NCI-H748 (cell line): ENCODE measurements around the gene AKT2.
A peak's percentile ranks its signal among the peaks of the same experiment; 100 is the strongest.

ENCODE experiments used
- DNase-seq: peaks from one replicate; lab custom pipeline; 2025; ENCODE audit not compliant: unreplicated experiment; lab: John Stamatoyannopoulos, UW

AKT2 gene

DNA sequence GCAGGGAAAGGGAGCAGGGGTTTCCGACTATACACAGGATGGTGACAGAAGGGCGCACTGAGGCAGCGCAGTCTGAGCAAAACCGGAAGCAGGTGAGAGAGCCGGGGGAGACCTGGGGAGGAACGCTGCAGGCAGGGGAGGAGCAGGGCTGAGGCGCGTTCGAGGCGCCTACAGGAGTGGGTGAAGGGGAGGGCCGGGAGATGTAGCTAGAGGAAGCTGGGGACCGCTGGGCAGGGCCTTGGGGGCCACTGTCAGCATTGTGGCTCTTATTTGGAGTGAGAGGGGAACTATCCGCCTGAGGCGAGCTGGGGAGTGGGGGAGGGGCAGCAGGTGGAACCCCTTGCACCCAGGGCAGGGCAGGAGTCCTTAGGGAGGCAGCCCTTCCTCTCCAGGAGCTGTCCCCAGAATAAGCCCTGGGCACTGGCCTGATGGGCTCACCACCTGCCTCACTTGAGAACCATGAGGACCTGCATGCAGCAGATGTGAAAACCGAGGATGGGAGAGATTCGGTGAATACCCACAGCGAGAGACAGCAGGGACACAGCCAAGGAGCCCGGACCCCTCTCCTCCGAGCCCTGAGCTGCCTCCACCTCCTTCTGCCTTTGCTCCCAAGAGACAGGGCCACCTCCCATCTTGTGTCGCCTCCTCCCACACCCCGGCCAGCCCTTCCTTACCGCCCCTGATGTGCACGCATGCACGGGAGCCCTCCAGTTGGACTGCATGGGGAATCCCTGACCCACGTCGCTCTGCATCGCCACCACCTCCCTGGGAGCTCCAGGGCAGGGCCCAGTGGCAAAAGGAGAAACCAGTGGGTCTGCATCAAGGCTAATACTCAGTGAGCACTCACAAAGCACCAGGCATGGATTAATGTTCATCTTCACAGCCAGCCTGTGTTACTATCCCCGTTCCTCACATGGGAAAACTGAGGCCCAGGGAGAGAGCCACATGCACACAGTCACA, 10.3 kb downstream of the AKT2 start:
- no peak for DNase-seq

- no peak for DNase-seq
Observed at GRCh38 chr19:40273469-40274360, 11.4 kb downstream of the AKT2 start.

GRCh38 chr19:40272261-40272660, 12.9 kb downstream of the AKT2 start:
- DNase-seq: no peak

DNA sequence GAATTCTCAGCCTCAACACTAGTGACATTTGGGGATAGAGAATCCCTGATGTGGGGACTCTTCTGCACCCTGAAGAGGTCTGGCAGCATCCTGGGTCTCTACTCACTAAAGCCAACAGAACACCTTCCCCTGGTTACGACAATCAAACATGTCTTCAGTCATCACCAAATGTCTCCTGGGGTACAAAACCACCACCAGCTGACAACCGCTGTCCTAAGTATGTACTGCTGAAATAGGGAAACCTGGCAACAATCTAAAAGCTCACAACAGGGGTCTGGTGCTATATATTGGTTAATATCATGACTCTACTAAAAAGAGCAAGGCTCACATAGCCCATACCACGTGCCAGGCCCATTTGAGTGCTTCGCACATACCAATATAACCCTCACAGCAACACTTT, 13.4 kb downstream of the AKT2 start:
- DNase-seq: no peak

DNA sequence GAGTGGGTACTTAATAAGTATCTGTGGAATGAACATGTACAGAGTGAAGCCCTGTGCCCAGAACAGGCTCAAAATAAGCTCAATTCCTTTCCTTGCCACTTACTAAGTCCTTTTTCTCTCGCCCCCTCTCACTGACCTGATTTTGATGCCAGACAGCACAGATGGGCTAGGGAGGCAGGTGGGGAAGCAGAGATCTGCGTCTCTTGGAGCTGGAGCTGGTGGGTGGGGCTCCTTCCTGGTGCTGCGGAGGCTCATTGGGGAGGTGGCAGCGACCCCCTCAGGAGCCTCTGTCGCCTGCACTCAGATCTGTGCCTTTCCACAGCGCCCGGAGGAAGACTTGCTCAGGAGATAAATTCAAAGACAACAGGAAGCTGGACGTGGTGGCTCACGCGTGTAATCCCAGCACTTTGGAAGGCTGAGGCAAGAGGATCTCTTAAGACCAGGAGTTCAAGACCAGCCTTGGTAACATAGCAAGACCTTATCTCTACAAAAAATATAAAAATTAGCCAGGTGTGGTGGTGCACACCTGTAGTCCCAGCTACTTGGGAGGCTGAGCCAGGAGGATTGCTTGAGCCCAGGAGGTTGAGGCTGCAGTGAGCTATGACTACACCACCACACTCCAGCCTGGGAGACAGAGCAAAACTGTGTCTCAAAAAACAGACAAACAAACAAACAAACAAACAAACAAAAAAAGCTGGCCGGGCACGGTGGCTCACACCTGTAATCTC, 14.6 kb downstream of the AKT2 start:
- no peak for DNase-seq

GRCh38 chr19:40269216-40269940, 15.8 kb downstream of the AKT2 start:
- no peak for DNase-seq

DNA sequence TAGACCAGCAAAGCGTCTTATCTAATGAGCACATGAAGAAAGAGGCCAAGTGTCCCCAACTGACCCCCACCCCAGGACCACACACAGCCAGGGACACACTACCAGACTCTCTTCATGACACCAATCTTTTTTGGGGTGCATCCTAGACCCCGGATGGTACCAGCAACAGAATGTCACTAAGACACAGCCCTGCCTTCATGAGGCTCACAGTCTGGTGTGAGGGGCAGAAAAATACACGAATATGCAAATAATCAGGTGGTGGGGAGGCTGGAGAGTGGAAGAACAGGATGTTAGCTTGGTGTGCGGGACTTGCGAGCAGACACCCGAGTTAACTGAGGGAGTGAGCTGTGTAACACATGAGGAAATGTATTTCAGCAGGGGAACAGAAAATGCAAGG, 17.5 kb downstream of the AKT2 start:
- no peak for DNase-seq

DNA sequence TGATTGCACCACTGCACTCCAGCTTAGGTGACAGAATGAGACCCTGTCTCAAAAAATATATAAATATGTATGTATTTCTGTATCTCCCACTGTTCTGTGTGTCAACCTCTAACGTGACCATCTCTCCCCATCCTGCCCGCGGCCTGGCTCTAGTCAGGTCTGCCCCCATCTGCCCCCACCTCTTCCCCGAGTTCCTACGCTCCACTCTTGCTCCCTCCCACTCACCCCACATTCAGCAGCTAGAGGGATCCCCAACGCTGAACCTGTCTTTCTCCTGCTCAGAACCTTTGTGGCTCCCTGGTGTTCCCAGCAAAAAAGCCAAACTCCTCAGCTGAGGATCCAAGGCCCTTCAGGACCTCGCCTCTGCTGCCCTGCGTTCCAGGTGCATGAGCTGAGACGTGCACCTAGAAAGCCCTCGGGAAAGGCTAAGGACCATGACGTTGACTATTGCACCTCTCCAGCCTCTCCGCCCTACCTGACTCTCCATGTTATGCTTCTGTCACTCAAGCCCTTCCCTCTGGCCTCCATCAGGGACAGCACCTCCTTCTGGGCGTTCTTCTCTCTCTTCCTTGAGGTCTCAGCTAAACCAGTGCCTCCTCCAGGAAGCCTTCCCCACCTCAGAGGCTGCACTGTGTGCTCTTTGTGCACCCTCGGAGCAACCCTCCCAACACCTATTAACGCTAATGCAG, 18.1 kb downstream of the AKT2 start:
- no peak for DNase-seq

DNA sequence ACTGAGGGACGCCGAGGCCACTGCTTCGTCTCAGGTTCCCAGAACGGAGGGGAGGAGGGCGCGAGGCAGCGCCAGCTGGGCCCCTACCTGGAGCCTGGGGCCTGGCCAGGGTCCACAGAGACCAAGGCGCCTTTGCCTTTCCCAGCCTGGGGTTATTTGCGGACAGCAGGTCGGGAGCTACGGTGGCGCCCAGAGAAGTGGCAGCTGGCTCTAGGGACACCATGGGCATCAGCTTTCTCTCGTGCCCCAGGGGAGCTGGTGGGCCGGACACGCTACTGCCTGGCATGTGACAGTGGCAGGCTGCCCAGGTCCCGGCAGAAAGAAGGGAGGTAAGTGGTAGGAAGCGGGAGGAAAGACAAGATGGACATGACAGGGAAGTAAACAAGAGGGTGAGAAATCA, 19.0 kb downstream of the AKT2 start:
- peak; percentile 20 for DNase-seq

DNA sequence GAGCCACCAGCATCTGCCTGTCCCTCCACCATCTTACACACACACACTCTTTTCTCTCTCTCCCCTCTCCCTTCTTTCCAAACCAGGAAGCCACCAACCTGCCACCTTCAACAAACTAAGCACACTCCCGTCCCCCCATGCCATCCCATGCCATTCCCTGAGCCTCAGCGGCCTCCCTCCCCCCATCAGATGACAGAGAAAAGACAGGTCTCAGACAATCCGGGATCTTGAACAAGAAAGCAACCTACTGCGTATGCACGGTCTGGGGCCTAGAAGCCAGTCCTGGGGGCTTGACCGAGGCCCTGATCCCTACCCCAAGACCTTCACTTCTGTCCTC, 19.4 kb downstream of the AKT2 start:
- DNase-seq: no peak

DNA sequence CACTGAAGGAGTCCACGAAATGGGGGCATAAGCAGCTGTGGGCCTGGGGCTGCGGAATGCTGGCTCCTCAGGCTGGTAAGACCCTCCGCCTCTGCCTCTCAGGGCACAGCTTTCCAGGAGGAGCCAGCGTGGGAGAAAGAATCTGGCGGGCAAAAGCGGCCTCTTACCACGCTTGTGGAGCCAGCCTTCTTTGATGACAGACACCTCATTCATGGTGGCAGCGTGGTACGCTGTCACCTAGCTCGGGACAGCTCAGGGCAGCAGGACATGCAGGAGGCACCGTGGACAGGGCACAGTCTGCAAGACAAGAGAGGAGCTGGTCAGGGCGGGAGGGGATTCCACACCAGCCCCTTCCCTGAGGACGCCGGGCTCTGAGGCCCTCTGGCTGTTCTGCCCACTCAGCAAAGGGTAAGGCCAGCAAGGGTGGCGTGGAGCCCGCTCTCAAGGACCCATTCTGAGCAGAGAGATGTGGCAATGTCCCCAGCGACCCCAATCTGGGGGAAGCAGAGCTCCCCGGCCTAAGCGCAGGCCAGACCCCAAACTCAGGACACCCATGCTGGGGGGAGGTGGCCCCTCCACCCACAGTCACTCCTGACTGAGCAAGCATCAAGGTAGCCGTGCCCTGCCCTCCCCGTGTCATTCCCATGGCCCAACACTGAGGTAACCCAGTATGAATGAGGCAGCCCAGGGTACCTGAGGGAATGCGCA, 19.9 kb downstream of the AKT2 start:
- DNase-seq: no peak

DNA sequence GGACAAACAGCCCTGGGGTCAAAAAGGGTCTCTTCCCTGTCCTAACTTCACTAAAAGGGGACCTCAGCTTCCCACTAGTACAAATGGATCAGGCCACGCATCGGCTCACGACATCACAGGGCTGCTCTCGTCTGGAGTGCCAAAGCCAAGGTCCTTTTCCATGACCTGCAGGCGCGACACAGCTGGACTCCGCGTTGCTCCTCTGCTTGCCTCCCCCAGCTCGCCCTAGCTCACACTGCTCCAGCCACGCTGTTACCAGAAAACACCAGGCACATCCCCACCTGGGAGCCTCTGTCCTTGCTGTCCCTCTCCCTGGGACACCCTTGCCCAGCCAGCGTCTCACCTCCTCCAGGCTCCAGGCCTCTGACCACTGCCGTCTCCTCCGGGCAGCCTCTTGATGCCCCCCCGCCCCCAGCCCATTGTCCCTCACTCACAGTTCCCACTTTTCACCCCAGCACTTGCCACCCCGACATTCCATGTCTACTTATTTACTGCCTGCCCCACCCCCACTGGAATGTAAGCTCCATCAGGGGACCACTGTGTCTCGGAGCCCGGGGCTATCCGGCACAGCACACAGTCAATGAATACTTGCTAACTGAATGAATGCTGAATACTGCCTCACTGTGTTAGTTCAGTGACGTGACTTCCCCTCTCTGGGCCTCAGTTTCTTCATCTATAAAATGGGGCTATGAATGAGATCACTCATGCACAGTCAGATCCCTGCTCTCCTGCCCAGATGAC, 20.7 kb downstream of the AKT2 start:
- no peak for DNase-seq

DNA sequence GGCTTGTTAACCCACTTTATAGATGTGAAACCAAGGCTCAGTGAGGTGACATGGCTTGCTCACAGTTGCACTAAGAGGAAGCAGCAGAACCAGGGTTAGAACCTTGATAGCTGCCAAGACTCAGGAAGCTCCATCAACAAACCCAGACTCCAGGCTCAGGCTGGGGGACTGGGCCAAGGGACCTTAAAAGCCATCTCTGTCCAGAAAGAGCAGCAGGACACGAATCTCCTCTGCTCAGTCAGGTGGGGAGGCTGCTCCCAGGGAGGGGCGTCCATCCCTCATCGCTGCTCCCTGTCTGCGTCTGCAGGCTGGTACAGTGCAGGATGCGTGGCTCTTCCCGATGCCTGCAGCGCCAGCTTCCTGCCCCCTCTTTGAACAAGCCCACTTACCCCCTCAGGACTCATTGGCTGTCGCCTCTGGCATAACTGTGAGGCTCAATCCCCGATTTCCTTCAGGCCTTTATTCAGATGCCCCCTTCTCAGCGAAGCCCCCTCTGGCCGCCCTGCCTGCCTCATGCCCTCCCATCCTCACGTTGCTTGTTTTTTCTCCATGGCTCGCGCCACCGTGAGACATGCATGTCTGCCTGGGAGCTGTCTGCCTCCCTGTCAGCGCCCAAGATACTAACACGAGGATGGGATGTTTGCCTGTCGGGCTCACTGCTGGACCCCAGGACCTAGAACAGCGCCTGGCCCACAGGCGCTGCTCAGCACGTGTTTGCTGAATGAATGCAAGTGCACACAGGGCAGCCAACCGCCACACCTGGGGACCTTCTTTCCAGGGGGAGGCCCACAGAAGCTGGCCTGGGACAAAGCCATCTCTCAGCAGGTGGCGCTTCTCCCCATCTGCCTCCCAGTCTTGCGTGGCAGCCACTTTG, 21.5 kb downstream of the AKT2 start:
- no peak for DNase-seq

- DNase-seq: peak; percentile 71
Observed at GRCh38 chr19:40262422-40262821, 22.7 kb downstream of the AKT2 start.

GRCh38 chr19:40261631-40262030, 23.5 kb downstream of the AKT2 start:
- no peak for DNase-seq

DNA sequence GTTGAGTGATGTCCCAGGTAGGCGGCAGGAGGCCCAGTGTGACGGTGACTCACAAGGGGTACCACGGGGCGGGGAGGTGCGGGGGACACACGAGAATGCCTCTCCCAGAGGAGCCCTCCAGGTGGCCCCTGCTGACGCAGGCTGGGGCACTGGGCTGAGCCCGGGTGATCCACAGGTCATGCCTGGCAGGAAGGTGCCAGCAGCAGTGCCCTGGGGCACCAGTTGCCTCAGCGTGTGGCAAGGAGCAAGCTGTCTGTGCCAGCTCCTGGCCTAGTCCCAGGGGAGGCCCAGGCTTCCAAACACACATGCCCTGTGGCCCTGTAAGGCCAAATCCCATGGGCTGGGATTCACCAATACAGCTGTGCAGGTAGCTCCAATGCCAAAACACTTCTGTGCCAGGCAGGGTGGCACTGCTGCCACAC, 28.0 kb downstream of the AKT2 start:
- no peak for DNase-seq

- no peak for DNase-seq
Observed at GRCh38 chr19:40256512-40256911, 28.6 kb downstream of the AKT2 start.

GRCh38 chr19:40255619-40256166, 29.5 kb downstream of the AKT2 start:
- DNase-seq: no peak
